Measurements from ENCODE around the gene ARPC5. TPM values are rescaled to one million over a fixed set of nuclear protein-coding genes. Genes with fewer than 3 reads are reported as not detected.

Gene ARPC5
- 145 to 189 TPM (median 176 TPM) in 5 replicates for total RNA-seq (2022; extraction: Qiagen RNA extraction)

DNA sequence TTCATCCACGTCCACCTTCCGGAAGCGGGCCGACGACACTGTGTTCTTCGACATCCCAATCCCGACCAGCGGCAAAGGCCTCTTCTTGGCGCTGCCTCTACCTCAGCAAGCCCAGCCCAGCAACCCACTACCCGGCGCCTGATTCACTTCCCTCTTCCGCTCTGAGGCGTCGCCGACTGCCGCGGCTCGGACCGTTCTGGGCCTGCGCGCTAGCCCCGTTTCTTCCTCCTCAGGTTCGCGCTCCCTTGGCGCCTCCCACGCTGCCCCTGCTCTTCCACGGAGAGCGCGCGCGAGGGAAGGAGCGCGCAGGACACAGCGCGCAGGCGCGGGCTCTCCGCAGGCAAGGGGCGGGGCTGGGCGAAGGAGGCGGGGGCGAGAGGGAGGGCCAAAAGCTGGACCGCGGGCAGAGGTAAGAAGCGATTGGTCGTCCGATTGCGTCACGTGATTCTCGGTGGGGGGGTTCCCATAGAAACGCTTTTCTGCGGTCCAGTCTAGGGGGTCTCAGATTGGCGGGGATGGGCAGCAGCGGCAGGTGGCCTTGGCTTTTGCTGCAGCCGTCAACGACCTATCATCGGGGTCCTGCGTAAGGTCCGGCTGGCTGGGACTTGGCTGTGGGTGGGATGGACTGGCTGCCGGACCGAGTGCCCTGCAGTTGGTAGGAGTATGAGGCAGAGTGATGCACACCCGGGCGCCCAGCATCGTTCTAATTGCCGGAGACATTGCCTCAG lies at the start of gene ARPC5:
TSS of gene ARPC5 (minus strand) at position 178 of the 728 bp plus-strand sequence. CDS start at position 54, 124 bp downstream.

GRCh38 chr1:183652547-183653461 lies 17.2 kb upstream of the ARPC5 start, which contains the start of gene APOBEC4:
Gene APOBEC4 (minus strand): TSS chr1:183653316. CDS start chr1:183648781, 4,535 bp downstream.

DNA sequence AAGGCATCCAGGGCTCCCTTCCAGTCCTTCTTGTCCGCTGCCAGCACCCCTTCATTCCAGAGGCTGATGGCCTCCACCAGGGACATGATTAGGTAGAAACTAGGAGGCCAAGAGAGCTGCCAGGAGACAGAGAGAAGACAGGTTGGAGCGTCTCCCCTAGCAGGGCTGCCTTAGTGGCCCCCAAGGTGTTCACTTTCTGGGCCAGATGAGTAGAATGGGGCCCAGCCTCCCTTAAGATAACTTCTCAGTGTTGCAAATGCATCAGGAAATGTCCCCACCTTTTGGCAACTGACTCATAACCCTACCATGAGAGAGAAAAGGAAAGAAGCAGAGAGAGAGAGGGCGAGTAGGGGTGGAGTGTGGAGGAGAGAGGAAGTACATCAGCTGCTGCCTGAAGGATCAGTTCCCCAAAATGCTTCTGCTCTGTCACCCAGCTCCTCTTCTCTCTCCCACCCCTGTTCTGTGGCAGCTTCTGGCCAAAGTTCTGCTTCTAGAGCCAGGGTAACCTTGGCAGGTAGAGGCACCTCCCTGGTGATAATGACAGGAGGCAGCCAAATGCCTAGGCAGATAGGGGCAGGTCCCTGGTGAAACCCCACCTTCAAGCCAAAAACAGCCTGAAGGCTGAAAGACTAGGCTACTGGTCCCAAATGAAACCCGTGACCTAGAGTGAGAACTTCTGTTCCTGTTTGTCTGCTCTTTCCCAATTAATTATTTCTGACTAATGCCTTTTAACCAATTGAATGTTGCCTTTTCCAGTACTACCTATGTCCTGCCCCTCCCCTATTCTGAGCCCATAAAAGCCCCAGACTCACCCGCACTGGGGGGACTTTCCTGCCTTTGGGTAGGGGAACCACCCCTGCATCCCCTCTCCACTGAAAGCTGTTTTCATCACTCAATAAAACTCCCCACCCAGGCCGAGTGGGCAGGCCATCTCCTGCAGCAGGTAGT lies 45.1 kb downstream of the ARPC5 start, which contains the start of gene NCF2:
TSS of gene NCF2 (minus strand) at position 216 of the 948 bp plus-strand sequence. CDS start at position 86, 130 bp downstream.

Other genes starting within 250 kb of the ARPC5 start
- 0.39 to 0.91 TPM (median 0.56 TPM) in 5 replicates for gene NMNAT2, start 217.4 kb downstream of the ARPC5 start, total RNA-seq (2022; extraction: Qiagen RNA extraction)
- 31.2 to 38.5 TPM (median 33.3 TPM) in 5 replicates for gene SMG7, start 163.3 kb downstream of the ARPC5 start, total RNA-seq (2022; extraction: Qiagen RNA extraction)
- 1.1 to 2.3 TPM (median 1.9 TPM) in 5 replicates for gene NCF2, start 45.3 kb downstream of the ARPC5 start, total RNA-seq (2022; extraction: Qiagen RNA extraction)
- not detected in 5 replicates for gene APOBEC4, start 17.5 kb upstream of the ARPC5 start, total RNA-seq (2022; extraction: Qiagen RNA extraction)
- 0.64 to 0.95 TPM (median 0.82 TPM) in 5 replicates for gene RGL1, start 169.3 kb upstream of the ARPC5 start, total RNA-seq (2022; extraction: Qiagen RNA extraction)

All from A549 treated with Mapracorat at 1 μM for 4 hours (cell line).